Right cardiac atrium (tissue), 5 donors: ENCODE data around the gene PI4KB. TPM values are rescaled to one million over a fixed set of nuclear protein-coding genes. Genes with fewer than 3 reads are reported as not detected.
"Not testable (repeated sequence)": the region's sequence is repeated elsewhere in the genome, so short reads cannot be mapped to it uniquely, and the experiment has no call there.

Experiments used
- ATAC-seq, 2 donors: fragments of 200-7000 bp; cut with Tn5 transposase; one replicate each; pipeline versions ENCODE4 v1.8.0 to v1.9.1; 2020; ENCODE audit warnings: moderate library complexity in 2 of 2, mild to moderate bottlenecking in 1 of 2
- DNase-seq, 3 donors: peaks; one replicate each; pipeline ENCODE4 v3.0.0-alpha.2; 2020
- H3K27ac ChIP-seq: one replicate; pipeline ENCODE4 v1.5.1; 2013; ENCODE audit warnings: mild to moderate bottlenecking, low read length, control low read depth, moderate library complexity
- H3K27me3 ChIP-seq: one replicate; pipeline ENCODE4 v1.6.1; 2013; ENCODE audit not compliant: control insufficient read depth, insufficient read depth
- H3K4me1 ChIP-seq: one replicate; pipeline ENCODE4 v1.6.1; 2013; ENCODE audit warnings: low read length; ENCODE audit not compliant: control insufficient read depth, insufficient read depth
- H3K4me3 ChIP-seq: one replicate; pipeline ENCODE4 v1.5.1; 2013; ENCODE audit warnings: low read length, control low read depth
- H3K9me3 ChIP-seq: one replicate; pipeline ENCODE4 v1.6.1; 2013; ENCODE audit warnings: low read length; ENCODE audit not compliant: control insufficient read depth
- WGBS: extraction: QIAGEN DNeasy Blood & Tissue Kit; methylation state at CpG from one replicate; pipeline ENCODE4 v1.1.7; 2013; 5-methylcytosine and 5-hydroxymethylcytosine counted together
- intact Hi-C, 4 donors: fragments of 100-400 bp; cut with DNase I; formaldehyde crosslinking; loops; one replicate each; pipeline versions ENCODE4 v1.11.0 to v1.14.0; 2022 to 2023
- polyA plus RNA-seq: library from polyadenylated mRNA; stranded (reverse); fragments of 200-250 nt; gene quantifications from one replicate; pipeline ENCODE4 v1.2.3, GENCODE V29; 2013
- total RNA-seq, 4 donors: library from RNA; stranded (reverse); fragmentation: NEBNext Ultra II Directional; extraction: Animal tissue kit (Norgen Biotek cat#: 25700); gene quantifications; one replicate each; pipeline ENCODE4 v1.2.1, GENCODE V29; 2021
- donor health status: healthy with polysubstance abuse.
- donor health status: DM: no; HTN: yes; CAD: no.
- donor health status: DM: no; HTN: no; CAD: no.
- donor health status: DM: no; HTN: yes; CAD: no; lungs with severe emphysema.
- donor health status: DM: yes; HTN: yes; CAD: no.

The PI4KB gene
- total and polyA plus RNA-seq, 5 donors = 31.0 to 62.0 (median 49.2) TPM

DNA sequence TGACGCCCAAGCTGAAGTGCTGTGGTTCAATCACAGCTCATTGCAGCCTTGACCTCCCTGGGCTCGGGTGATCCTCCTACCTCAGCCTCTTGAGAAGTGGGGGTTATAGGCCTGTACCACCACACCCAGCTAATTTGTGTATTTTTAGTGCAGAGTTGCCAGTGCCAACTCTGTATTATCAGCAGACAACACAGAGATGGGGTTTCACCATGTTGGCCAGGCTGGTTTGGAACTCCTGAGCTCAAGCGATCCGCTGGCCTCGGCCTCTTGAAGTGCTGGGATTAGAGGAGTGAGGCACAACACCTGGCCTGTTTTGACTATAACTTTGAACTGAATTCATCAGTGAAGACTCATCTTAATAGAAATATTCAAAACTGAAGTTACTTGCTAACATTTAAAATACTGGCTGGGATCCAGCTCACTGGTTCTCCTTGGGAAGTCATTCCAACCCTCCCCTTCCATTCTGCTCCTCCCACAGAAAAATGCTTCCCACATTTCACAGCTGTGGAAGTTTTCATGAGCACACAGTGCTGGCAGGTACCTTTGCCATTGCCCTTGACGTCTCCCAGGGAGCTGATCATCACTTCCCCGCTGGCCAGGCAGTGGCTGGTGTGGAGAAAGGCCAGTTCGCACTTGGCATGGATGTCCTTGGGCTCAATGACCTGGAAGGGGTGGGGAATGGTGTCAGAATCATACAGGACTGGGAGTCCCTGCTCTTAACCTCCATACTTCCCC is 40.6 kb upstream of the PI4KB start:
- no peak overlapping the region for H3K4me3 ChIP-seq
- no peaks in the 10 kb centered on the region for H3K9me3 ChIP-seq
- no peaks in the 10 kb centered on the region for H3K27me3 ChIP-seq
- intact Hi-C loops = no loop called here
- WGBS = 71% methylated on average over 8 of the region's 8 CpGs
- DNase-seq = peak in 2 of 3 donors; percentile 57 to 69
- H3K4me1 ChIP-seq = peaks cover 3% of the 10 kb centered on the region
- no peak for ATAC-seq
- H3K27ac ChIP-seq = peak overlapping the region; percentile 54

DNA sequence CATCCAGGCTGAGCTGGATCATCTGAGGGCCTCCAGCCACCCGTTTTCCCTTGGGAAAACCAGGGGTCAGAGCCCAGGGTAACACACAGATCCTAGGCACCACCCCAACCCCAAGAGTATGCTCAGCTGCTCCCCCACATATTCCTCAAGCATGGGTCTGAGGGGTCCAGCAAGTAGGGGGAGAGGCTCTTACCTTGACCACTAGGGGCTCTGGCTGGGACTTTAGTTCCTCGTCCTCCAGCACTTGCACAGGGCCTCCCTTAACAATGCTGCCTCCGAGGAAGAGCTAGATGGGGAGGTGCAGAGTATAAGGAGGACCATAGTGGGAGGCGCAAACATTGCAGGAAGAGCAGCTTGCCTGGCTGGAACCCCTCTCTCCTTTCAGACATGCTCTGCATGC is 37.8 kb upstream of the PI4KB start:
- Histone ChIP-seq H3K4me3 (no peak overlapping the region), H3K27me3 (no peaks in the 10 kb centered on the region), H3K27ac (no peak overlapping the region), H3K9me3 (peaks cover 1% of the 10 kb centered on the region), H3K4me1 (no peaks in the 10 kb centered on the region)
- intact Hi-C loops = no loop called here
- WGBS = 86% methylated on average over 4 of the region's 4 CpGs
- DNase-seq (no peak), ATAC-seq (no peak)

GRCh38 chr1:151362308-151363155 is 35.3 kb upstream of the PI4KB start:
- Histone ChIP-seq H3K4me1 (no peaks in the 10 kb centered on the region), H3K27me3 (no peaks in the 10 kb centered on the region), H3K4me3 (no peak overlapping the region), H3K9me3 (peaks cover 1% of the 10 kb centered on the region), H3K27ac (no peak overlapping the region)
- DNase-seq (no peak), ATAC-seq (peak in 1 of 2 donors; percentile 22)
- 96% methylated on average over 3 of the region's 3 CpGs for WGBS
- intact Hi-C loops = no loop called here

DNA sequence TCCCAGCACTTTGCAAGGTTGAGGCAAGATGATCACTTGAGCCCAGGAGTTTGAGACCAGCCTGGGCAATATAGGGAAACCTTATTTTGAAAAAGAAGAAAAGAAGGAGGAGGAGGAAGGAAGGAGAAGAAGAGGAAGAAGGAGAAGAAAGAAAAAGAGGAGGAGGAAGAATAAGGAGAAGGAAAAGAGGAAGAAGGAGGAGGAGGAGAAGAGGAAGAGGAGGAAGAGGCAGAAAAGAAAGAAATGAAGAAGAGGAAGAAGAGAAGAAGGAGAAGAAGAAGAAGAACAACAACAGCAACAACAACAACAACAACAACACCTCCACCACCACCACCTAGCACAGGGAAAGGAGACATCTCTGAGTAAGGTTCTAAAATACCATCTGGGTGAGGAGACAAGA is 34.7 kb upstream of the PI4KB start:
- Histone ChIP-seq H3K27me3 (no peaks in the 10 kb centered on the region), H3K4me1 (no peaks in the 10 kb centered on the region), H3K4me3 (no peak overlapping the region), H3K27ac (no peak overlapping the region), H3K9me3 (peaks cover 1% of the 10 kb centered on the region)
- intact Hi-C loops = no loop called here
- DNase-seq (no peak), ATAC-seq (no peak)

- no peak overlapping the region for H3K4me3 ChIP-seq
- no peak overlapping the region for H3K27ac ChIP-seq
- DNase-seq (no peak), ATAC-seq (no peak)
- H3K4me1 ChIP-seq = no peaks in the 10 kb centered on the region
- 49% methylated on average over 2 of the region's 2 CpGs for whole genome bisulfite sequencing
- intact Hi-C loops = no loop called here
- no peaks in the 10 kb centered on the region for H3K9me3 ChIP-seq
- H3K27me3 ChIP-seq = no peaks in the 10 kb centered on the region
These were observed 29.5 kb upstream of the PI4KB start for GRCh38 chr1:151356696-151357095.

DNA sequence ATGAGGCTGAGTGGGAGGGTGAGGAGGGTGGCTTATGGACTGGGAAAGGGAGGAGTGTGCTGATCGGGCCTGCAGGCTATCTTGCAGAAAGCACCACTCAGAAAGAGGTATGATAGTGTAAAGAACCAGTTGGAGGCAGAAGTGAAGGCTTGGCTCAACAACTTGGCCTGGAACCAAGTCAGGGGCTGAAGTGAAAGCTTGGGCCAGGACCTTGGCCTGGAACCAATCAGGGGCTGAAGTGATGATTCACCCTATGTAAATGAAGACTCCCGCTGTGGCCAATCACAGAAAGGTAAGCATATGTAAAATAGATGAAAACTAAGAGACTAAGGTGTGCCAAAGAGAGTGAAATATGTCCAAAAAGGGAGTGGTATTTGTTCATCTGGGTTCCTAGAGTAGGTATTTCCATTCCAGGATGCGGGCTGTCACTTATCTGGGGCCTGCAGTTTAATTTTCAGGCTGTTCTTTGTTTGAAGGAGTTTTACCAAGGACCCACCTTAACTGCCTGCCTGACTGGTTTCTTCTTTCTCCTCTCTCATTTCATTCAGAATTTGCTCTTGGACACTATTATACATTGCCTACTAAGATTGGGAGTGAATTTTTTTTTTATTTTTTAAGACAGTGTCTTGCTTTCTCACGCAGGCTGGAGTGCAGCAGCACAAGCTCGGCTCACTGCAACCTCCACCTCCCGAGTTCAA is 25.0 kb upstream of the PI4KB start:
- no peak overlapping the region for H3K27ac ChIP-seq
- ATAC-seq (no peak), DNase-seq (no peak)
- H3K9me3 ChIP-seq = no peaks in the 10 kb centered on the region
- H3K27me3 ChIP-seq = no peaks in the 10 kb centered on the region
- no peak overlapping the region for H3K4me3 ChIP-seq
- 88% methylated on average over 6 of the region's 6 CpGs for WGBS
- no peaks in the 10 kb centered on the region for H3K4me1 ChIP-seq
- intact Hi-C loops = no loop called here

DNA sequence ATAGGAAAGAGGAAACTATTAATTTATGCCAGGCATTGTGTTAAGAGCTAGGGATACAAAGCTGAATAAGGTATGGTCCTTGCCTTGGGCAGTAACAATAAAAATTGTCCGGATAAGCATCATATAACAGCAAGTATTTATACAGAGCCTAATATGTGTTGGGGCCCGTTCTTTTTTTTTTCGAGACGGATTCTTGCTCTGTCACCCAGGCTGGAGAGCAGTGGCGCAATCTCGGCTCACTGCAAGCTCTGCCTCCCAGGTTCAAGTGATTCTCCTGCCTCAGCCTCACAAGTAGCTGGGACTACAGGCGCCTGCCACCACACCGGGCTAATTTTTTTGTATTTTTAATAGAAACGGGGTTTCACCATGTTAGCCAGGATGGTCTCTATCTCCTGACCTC is 23.1 kb upstream of the PI4KB start:
- H3K4me1 ChIP-seq, H3K9me3 ChIP-seq, H3K27me3 ChIP-seq, DNase-seq, ATAC-seq, intact Hi-C loops, H3K27ac ChIP-seq, H3K4me3 ChIP-seq: not testable (repeated sequence)
- 95% methylated on average over 9 of the region's 9 CpGs for WGBS

- Histone ChIP-seq H3K27ac (peak overlapping the region; percentile 41), H3K4me1 (peaks cover 3% of the 10 kb centered on the region), H3K27me3 (no peaks in the 10 kb centered on the region), H3K9me3 (no peaks in the 10 kb centered on the region), H3K4me3 (peak overlapping the region; percentile 71)
- 32% methylated on average over 12 of the region's 12 CpGs for WGBS
- ATAC-seq (no peak), DNase-seq (no peak)
- intact Hi-C loops = loop anchor here in 3 of 4 donors (10.0 kb wide), 2 partner anchors 47 to 57 kb away; partner anchors contain the start of gene PSMB4 (in 2 of the 3)
These were observed 20.5 kb upstream of the PI4KB start for GRCh38 chr1:151347523-151348246.

DNA sequence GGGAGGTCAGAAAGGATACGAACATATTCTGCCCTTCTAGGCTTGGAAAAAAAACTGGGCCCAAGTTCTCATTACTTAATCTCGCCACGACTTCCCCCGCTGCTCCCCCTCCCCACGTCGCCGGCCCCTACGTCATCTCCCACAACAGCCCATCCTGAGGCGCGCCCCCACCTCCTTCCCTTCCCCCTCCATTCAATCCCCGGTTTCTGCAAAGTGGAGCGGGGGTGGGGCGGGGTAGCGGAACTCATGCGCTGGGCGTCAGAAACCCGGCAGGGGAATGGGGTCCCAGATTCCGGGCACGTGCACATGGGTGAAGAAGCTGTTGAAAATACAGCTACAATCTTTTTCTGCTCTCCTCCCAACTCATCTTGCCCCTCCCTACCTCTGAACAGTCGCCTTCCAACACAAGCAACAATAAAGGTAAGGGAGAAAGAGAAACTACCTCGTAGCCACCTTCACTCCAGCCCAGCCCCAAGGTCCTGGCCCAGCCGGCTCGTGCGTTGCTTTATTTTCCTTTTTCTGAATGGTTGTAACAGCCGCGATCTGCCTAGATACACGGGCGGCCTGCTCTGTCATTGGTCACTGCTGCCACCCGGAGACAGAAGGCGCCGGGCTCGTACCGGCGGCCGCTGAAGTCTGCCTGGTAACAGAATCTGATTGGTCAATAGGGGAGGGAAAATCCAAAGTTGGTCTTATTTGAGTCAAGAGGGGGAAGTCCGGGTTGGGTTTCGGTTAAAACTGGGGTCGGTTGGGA is 19.7 kb upstream of the PI4KB start, which contains the start of gene RFX5:
Gene RFX5, minus strand, starts transcription at position 484 of the 754 bp plus-strand sequence. CDS start 932 bp downstream, outside the sequence.
- Histone ChIP-seq H3K27ac (peak within 1 kb of the TSS; percentile 84), H3K27me3 (no peaks in the 10 kb centered on the region), H3K9me3 (no peaks in the 10 kb centered on the region), H3K4me3 (peak within 1 kb of the TSS; percentile 71), H3K4me1 (peaks cover 3% of the 10 kb centered on the region)
- intact Hi-C loops = loop anchor here in 3 of 4 donors (10.0 kb wide), 2 partner anchors 48 to 58 kb away; partner anchors contain the start of gene PSMB4 (in 2 of the 3)
- ATAC-seq = peak; percentile 98 to 99
- peak; percentile 93 to 97 (median 97) for DNase-seq
- WGBS = under 1% methylated on average over 38 of the region's 38 CpGs
